Peyer's patch (tissue), 4 donors: ENCODE results near the gene RGL1. TPM values are rescaled to one million over a fixed set of nuclear protein-coding genes. Genes with fewer than 3 reads are reported as not detected.
"Not testable (repeated sequence)": the region's sequence is repeated elsewhere in the genome, so short reads cannot be mapped to it uniquely, and the experiment has no call there.

Experiments
- DNase-seq, 3 donors: peaks; one replicate each; pipeline ENCODE4 v3.0.0-alpha.2; 2017 to 2019
- H3K27ac ChIP-seq, 4 donors: fragments of 200-600 bp; sonication (generic); one replicate each; pipeline ENCODE4 v1.5.1; 2016 to 2019
- H3K27me3 ChIP-seq, 2 donors: fragments of 200-600 bp; sonication (generic); one replicate each; pipeline ENCODE4 v1.5.1; 2019
- H3K36me3 ChIP-seq, 3 donors: fragments of 200-600 bp; sonication (generic); one replicate each; pipeline ENCODE4 v1.5.1; 2016 to 2019
- H3K4me1 ChIP-seq, 4 donors: fragments of 200-600 bp; sonication (generic); one replicate each; pipeline ENCODE4 v1.5.1; 2016 to 2019
- H3K4me3 ChIP-seq, 4 donors: fragments of 200-600 bp; sonication (generic); 1 replicate in 3 of 4; 2 replicates in 1 of 4; pipeline ENCODE4 v1.5.1; 2016 to 2019; ENCODE audit warnings: mild to moderate bottlenecking in 1 of 4
- H3K9me3 ChIP-seq, 4 donors: fragments of 200-600 bp; sonication (generic); one replicate each; pipeline ENCODE4 v1.5.1; 2016 to 2019; ENCODE audit warnings: mild to moderate bottlenecking in 1 of 4
- POLR2A ChIP-seq, 2 donors: fragments of 450-650 bp; IDR thresholded peaks; one replicate each; pipeline ENCODE4 v1.5.1; 2017; ENCODE audit warnings: antibody characterized with exemption in 2 of 2, mild to moderate bottlenecking in 2 of 2, moderate library complexity in 2 of 2
- total RNA-seq, 4 donors: library from RNA; depleted of rRNA; stranded (reverse); fragments of >200 nt; gene quantifications; one replicate each; pipeline ENCODE4 v1.1.0, GENCODE V29; 2016
- TF ChIP-seq, protein P1 (sequence below), 6 experiments: fragments of 450-650 bp in 4 of 6; fragments of 200-600 bp in 2 of 6; sonication (generic) in 1 of 6; IDR thresholded peaks; one replicate each; pipeline ENCODE4 v1.5.1; 2017 to 2019; ENCODE audit warnings: antibody characterized with exemption in 6 of 6, mild to moderate bottlenecking in 3 of 6, moderate library complexity in 1 of 6

RGL1 gene
- total RNA-seq, 4 donors from 2014 or later = 8.9 to 32.2 (median 13.2) TPM

DNA sequence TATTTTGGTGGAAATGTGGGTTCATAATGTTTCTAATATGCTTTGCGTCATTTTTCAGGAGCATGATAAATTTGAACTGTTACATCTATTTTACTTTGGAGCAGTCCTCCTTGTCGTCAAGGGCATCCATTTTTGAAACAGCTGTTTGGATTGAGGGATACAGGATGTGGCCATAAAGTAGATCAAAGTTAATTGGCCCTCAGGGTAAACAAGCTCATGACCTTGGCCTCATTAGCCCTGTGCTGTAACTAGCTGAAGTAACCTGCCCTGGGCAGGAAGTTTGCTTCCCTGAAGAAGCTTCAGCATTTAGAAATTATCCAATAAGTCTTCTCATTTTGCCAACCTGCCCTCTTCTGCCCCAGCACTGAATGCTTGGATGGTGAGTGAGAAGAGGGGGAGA, 24.8 kb upstream of the RGL1 start:
- H3K4me3 ChIP-seq = no peak overlapping the region
- no peak for DNase-seq

DNA sequence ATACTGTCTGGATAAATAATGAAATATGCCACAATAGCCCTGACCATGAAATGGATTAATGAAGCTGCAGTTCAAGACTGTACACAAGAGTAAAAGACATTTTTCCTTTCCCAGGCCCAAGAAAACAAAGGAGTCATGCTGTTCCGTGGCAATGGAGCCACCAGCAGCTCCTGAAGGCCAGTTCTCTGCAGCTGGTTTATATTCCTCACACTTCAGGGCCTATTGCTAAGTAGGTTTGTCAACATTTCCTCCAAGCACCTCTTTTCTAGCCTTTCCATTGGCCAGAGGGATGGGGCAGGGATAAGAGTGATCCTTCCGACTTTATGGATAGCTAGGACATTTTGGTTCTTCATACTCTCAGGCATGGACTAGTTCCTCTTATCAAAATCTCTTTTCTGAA, 24.2 kb upstream of the RGL1 start:
- Histone ChIP-seq H3K4me1 (no peaks in the 10 kb centered on the region), H3K9me3 (no peaks in the 10 kb centered on the region), H3K36me3 (no peaks in the 10 kb centered on the region), H3K27ac (no peak overlapping the region), H3K4me3 (no peak overlapping the region), H3K27me3 (no peaks in the 10 kb centered on the region)
- no peak for DNase-seq
- TF ChIP-seq, protein P1, sequence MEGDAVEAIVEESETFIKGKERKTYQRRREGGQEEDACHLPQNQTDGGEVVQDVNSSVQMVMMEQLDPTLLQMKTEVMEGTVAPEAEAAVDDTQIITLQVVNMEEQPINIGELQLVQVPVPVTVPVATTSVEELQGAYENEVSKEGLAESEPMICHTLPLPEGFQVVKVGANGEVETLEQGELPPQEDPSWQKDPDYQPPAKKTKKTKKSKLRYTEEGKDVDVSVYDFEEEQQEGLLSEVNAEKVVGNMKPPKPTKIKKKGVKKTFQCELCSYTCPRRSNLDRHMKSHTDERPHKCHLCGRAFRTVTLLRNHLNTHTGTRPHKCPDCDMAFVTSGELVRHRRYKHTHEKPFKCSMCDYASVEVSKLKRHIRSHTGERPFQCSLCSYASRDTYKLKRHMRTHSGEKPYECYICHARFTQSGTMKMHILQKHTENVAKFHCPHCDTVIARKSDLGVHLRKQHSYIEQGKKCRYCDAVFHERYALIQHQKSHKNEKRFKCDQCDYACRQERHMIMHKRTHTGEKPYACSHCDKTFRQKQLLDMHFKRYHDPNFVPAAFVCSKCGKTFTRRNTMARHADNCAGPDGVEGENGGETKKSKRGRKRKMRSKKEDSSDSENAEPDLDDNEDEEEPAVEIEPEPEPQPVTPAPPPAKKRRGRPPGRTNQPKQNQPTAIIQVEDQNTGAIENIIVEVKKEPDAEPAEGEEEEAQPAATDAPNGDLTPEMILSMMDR (IDR thresholded peaks at IDR 0.05) = no peak
- TF ChIP-seq POLR2A (IDR thresholded peaks at IDR 0.05) = no peak

More for the DNA sequence above, 24.8 kb upstream of the RGL1 start:
- no peak for TF ChIP-seq POLR2A (IDR thresholded peaks at IDR 0.05)
- TF ChIP-seq, protein P1 (IDR thresholded peaks at IDR 0.05) = no peak
- Histone ChIP-seq H3K36me3 (no peaks in the 10 kb centered on the region), H3K27me3 (no peaks in the 10 kb centered on the region), H3K27ac (no peak overlapping the region), H3K9me3 (no peaks in the 10 kb centered on the region), H3K4me1 (no peaks in the 10 kb centered on the region)

DNA sequence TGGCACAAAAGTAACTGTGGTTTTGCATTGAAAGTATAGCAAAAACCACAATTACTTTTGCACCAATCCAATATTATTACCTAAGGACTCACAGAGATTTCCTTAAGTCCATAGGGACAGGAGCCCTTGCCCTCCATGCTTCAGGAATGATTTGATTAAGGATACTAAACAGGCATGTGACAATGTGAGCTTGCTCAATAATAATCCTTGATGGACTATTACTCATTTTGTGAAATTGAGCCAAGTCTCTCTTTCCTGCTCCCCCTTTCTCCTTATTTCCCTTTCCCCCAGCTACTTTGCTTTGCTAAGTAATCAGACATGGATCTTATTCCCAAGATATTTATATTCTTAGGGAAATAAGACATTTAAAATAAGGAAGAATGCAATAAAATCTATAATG, 21.6 kb upstream of the RGL1 start:
- H3K9me3 ChIP-seq = no peaks in the 10 kb centered on the region
- H3K36me3 ChIP-seq = no peaks in the 10 kb centered on the region
- H3K27ac ChIP-seq = no peak overlapping the region
- no peak overlapping the region for H3K4me3 ChIP-seq
- no peak for DNase-seq
- no peaks in the 10 kb centered on the region for H3K4me1 ChIP-seq
- no peaks in the 10 kb centered on the region for H3K27me3 ChIP-seq
- no peak for TF ChIP-seq POLR2A (IDR thresholded peaks at IDR 0.05)
- TF ChIP-seq, protein P1 (IDR thresholded peaks at IDR 0.05) = no peak

DNA sequence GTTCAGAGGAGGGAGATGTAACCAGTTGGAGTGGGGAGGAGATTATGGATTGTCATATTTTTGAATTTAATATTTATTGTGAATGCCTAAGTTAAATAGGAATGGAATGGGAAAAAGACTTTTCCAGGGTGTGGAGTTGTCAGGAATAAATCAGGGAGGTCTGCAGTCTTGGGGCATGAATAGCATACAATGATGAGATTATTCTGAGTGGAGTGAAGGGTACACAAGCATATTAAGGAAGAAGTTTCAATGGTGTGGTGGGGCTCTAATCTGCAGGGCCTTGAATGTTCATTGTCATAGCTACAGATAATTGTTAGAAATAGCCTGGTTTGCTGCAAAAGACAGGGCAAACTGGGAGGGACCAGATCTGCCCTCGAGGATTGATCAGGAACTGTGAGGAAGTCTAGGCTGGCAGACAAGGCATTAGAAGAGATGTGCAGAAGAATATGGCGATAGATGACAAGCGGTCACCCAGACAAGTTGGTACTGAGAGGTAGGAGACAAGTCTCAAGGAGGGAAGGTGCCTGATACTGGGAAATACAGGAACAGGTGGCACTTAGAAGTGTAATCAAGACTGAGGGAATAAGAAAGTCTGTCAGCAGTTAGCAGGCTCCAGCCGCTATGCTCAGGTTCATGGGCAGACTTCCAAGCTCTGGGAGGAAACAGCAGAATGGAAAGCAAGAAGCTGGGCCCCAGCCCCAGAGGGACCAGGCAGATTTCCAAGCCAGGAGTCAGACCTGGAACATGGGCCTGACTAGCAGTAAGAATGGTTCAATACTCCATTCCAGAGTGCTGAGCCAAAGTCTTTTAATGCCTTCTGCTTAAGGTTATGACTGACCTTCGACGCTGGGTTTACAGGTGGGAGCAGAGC, 20.9 kb upstream of the RGL1 start:
- no peaks in the 10 kb centered on the region for H3K4me1 ChIP-seq
- H3K27me3 ChIP-seq = no peaks in the 10 kb centered on the region
- TF ChIP-seq POLR2A (IDR thresholded peaks at IDR 0.05) = no peak
- TF ChIP-seq, protein P1 (IDR thresholded peaks at IDR 0.05) = no peak
- H3K4me3 ChIP-seq = no peak overlapping the region
- no peak for DNase-seq
- H3K9me3 ChIP-seq = no peaks in the 10 kb centered on the region
- no peaks in the 10 kb centered on the region for H3K36me3 ChIP-seq
- H3K27ac ChIP-seq = no peak overlapping the region

DNA sequence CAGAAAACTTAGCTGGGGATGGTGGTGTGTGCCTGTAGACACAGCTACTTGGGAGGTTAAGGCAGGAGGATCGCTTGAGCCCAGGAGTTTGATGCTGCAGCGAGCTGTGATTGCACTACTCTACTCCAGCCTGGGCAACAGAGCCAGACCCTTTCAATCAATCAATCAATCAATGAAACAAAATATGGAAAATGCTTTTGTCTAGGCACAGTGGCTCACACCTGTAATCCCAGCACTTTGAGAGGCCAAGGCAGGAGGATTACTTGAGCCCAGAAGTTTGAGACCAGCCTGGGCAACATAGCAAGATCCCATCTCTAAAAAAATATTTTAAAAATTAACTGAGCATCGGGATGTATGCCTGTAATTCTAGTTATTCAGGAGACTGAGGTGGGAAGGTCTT, 19.0 kb upstream of the RGL1 start:
- DNase-seq, H3K4me3 ChIP-seq, H3K9me3 ChIP-seq, H3K27me3 ChIP-seq, H3K36me3 ChIP-seq, H3K4me1 ChIP-seq, H3K27ac ChIP-seq: not testable (repeated sequence)

DNA sequence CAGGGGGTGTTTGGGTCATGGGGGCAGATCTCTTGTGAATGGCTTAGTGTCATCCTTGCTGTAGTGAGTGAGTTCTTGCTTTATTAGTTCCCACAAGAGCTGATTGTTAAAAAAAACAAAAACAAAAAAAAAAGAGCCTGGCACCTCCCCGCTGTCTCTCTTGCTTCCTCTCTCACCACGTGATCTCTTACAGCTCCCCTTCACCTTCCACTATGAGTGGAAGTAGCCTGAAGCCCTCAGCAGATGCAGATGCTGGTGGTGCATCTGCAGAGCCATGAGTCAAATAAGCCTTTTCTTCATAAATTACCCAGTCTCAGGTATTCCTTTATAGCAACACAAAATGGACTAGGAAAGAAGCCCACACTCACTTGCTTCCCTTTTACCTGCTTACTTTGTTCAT, 17.2 kb upstream of the RGL1 start:
- no peak overlapping the region for H3K27ac ChIP-seq
- DNase-seq = no peak
- no peaks in the 10 kb centered on the region for H3K27me3 ChIP-seq
- no peak overlapping the region for H3K4me3 ChIP-seq
- H3K9me3 ChIP-seq = no peaks in the 10 kb centered on the region
- H3K4me1 ChIP-seq = no peaks in the 10 kb centered on the region
- no peak for TF ChIP-seq POLR2A (IDR thresholded peaks at IDR 0.05)
- TF ChIP-seq, protein P1 (IDR thresholded peaks at IDR 0.05) = no peak
- H3K36me3 ChIP-seq = no peaks in the 10 kb centered on the region
